Right atrium auricular region (tissue), 2 donors: ENCODE measurements around the gene CAPN8. TPM values are rescaled to one million over a fixed set of nuclear protein-coding genes. Genes with fewer than 3 reads are reported as not detected.
"Not testable (repeated sequence)": the region's sequence is repeated elsewhere in the genome, so short reads cannot be mapped to it uniquely, and the experiment has no call there.

Experiments used
- DNase-seq: peaks from one replicate; pipeline ENCODE4 v3.0.0-alpha.2; 2019; ENCODE audit warnings: low spot score
- H3K27ac ChIP-seq, 2 donors: fragments of 200-600 bp; sonication (generic); 1 replicate in 1 of 2; 2 replicates in 1 of 2; pipeline ENCODE4 v1.5.1; 2016 to 2019
- H3K27me3 ChIP-seq, 2 donors: fragments of 200-600 bp; sonication (generic); one replicate each; pipeline versions ENCODE4 v1.5.1 to v1.6.0; 2017 to 2019
- H3K36me3 ChIP-seq: fragments of 200-600 bp; sonication (generic); one replicate; pipeline ENCODE4 v1.5.1; 2016
- H3K4me1 ChIP-seq, 2 donors: fragments of 200-600 bp; sonication (generic); one replicate each; pipeline versions ENCODE4 v1.5.1 to v1.6.0; 2017 to 2019
- H3K4me3 ChIP-seq, 2 donors: fragments of 200-600 bp; sonication (generic); 1 replicate in 1 of 2; 2 replicates in 1 of 2; pipeline ENCODE4 v1.5.1; 2017 to 2019; ENCODE audit warnings: mild to moderate bottlenecking in 1 of 2, moderate library complexity in 1 of 2
- H3K9me3 ChIP-seq, 2 donors: fragments of 200-600 bp; sonication (generic); one replicate each; pipeline ENCODE4 v1.5.1; 2019
- total RNA-seq, 2 donors: library from RNA; depleted of rRNA; stranded (reverse); fragments of >200 nt; gene quantifications; one replicate each; pipeline ENCODE4 v1.1.0, GENCODE V29; 2016
- TF ChIP-seq, protein P1 (sequence below), 2 donors: fragments of 200-600 bp; sonication (generic); IDR thresholded peaks; one replicate each; pipeline ENCODE4 v1.5.1; 2019; ENCODE audit warnings: antibody characterized with exemption in 2 of 2

CAPN8 gene
- total RNA-seq, 2 donors from 2014 or later: not detected

DNA sequence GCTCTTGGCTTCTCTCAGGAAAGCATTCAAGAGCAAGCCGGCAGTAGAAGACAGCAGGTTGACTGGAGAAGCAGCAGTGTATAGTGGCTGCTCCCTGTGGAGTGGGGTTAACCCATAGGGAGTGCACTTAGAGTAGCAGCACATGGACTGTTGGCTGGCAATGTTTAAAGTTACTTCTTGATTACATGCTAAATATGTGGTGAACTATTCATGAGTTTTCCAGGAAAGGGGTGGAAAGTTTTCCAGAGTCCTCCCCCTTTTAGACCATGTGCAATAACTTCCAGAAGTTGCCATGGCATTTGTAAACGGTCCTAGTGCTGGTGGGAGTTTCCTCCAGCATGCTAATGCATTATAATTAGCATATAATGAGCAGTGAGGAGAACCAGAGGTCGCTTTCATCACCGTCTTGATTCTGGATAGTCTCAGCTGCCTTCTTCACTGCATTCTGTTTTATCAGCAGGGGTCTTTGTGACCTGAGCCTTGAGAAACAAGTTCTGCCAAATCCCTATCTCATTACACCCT is 140.5 kb downstream of the CAPN8 start:
- H3K27ac ChIP-seq: no peak overlapping the region
- peaks cover 0 to 6% of the 10 kb centered on the region in 2 donors for H3K9me3 ChIP-seq
- H3K27me3 ChIP-seq: no peaks in the 10 kb centered on the region
- TF ChIP-seq, protein P1, sequence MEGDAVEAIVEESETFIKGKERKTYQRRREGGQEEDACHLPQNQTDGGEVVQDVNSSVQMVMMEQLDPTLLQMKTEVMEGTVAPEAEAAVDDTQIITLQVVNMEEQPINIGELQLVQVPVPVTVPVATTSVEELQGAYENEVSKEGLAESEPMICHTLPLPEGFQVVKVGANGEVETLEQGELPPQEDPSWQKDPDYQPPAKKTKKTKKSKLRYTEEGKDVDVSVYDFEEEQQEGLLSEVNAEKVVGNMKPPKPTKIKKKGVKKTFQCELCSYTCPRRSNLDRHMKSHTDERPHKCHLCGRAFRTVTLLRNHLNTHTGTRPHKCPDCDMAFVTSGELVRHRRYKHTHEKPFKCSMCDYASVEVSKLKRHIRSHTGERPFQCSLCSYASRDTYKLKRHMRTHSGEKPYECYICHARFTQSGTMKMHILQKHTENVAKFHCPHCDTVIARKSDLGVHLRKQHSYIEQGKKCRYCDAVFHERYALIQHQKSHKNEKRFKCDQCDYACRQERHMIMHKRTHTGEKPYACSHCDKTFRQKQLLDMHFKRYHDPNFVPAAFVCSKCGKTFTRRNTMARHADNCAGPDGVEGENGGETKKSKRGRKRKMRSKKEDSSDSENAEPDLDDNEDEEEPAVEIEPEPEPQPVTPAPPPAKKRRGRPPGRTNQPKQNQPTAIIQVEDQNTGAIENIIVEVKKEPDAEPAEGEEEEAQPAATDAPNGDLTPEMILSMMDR (IDR thresholded peaks at IDR 0.05): no peak
- DNase-seq: no peak
- no peaks in the 10 kb centered on the region for H3K36me3 ChIP-seq
- H3K4me1 ChIP-seq: no peaks in the 10 kb centered on the region
- no peak overlapping the region for H3K4me3 ChIP-seq

DNA sequence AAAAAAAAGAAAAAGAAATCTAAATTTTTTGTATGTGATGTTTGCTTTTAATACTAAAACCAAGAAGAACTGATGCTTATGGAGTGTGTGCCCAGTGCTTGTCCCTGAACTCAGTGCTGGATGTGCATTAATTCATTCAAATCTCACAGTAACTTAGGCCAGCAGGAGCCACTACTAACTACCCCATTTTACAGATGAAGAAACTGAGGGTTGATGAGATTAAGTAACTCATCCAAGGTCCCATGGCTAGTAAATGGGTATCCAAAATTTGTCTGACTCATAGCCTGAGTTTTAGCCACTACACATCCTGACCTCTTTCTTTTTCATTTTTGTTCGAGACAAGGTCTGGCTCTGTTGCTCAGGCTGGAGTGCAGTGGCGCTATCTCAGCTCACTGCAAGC is 144.4 kb downstream of the CAPN8 start:
- DNase-seq: no peak
- Histone ChIP-seq H3K27me3 (no peaks in the 10 kb centered on the region), H3K9me3 (no peaks in the 10 kb centered on the region), H3K36me3 (no peaks in the 10 kb centered on the region), H3K4me3 (no peak overlapping the region), H3K27ac (no peak overlapping the region), H3K4me1 (no peaks in the 10 kb centered on the region)
- TF ChIP-seq, protein P1 (IDR thresholded peaks at IDR 0.05): no peak

DNA sequence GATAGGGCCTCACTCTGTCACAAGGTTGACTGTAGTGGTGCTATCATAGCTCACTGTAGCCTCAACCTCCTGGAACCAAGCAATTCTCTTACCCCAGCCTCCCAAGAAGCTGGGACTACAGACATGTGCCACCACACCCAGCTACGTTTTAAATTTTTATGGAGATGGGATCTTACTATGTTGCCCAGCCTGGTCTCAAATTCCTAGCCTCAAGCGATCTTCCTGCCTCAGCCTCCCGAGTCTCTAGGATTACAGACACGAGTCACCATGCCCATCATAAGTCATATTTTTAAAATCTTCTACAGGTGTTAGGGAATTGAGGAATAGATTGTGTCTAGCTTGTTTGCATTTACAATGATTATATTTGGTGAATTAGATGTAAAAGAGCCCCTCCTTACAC is 145.3 kb downstream of the CAPN8 start:
- DNase-seq: no peak
- H3K4me3 ChIP-seq: no peak overlapping the region
- TF ChIP-seq, protein P1 (IDR thresholded peaks at IDR 0.05): no peak
- no peaks in the 10 kb centered on the region for H3K36me3 ChIP-seq
- H3K27me3 ChIP-seq: no peaks in the 10 kb centered on the region
- H3K9me3 ChIP-seq: no peaks in the 10 kb centered on the region
- no peaks in the 10 kb centered on the region for H3K4me1 ChIP-seq
- no peak overlapping the region for H3K27ac ChIP-seq

DNA sequence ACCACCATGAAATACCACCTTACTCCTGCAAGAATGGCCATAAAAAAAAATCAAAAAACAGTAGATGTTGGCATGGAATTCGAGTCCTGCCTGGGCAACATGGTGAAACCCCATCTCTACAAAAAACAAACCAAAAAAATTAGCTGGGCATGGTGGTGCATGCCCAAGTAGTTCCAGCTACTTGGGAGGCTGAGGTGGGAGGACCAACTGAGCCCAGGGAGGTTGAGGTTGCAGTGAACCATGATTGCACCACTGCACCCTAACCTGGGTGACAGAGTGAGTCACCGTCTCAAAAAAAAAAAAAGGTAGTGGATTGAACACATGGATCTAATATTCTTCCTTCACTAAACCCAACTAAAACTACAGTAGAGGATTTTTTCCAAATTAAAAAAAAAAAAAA is 146.4 kb downstream of the CAPN8 start:
- H3K36me3 ChIP-seq: no peaks in the 10 kb centered on the region
- TF ChIP-seq, protein P1 (IDR thresholded peaks at IDR 0.05): no peak
- DNase-seq: no peak
- no peak overlapping the region for H3K4me3 ChIP-seq
- no peaks in the 10 kb centered on the region for H3K27me3 ChIP-seq
- H3K27ac ChIP-seq: no peak overlapping the region
- H3K9me3 ChIP-seq: no peaks in the 10 kb centered on the region
- H3K4me1 ChIP-seq: no peaks in the 10 kb centered on the region

DNA sequence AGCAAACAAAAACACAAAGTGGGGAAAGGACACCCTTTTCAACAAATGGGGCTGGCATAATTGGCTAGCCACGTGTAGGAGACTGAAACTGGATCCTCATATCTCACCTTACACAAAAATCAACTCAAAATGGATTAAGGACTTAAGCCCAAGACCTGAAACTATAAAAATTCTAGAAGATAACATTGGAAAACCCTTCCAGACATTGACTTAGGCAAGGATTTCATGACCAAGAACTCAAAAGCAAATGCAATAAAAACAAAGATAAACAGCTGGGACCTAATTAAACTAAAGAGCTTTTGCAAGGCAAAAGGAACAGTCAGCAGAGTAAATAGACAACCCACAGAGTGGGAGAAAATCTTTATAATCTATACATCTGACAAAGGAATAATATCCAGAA is 146.9 kb downstream of the CAPN8 start:
- H3K36me3 ChIP-seq, DNase-seq, H3K4me3 ChIP-seq: not testable (repeated sequence)

DNA sequence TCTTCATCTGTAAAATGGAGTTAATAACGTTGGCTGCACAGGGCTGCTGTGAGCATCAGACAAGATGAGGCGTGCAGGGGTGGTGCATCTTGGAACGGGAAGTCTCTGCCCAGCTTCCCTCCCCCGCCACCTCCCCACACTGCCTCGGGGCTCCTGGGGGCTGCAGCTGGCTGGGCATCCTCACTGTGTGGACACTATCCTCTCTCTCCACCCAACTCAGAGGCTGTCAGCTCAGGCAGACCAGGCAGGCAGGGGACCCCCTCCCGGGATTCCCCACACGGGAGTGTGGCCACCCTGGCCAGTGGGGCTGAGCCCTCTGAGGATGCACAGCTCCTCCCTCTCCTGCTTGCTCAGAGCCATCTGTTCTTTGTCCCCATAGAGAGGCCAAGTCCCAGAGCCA is 149.6 kb downstream of the CAPN8 start:
- TF ChIP-seq, protein P1 (IDR thresholded peaks at IDR 0.05): no peak

More for the DNA sequence above, 146.9 kb downstream of the CAPN8 start:
- H3K27me3 ChIP-seq, H3K27ac ChIP-seq, H3K9me3 ChIP-seq, H3K4me1 ChIP-seq: not testable (repeated sequence)

More for the DNA sequence above, 149.6 kb downstream of the CAPN8 start:
- DNase-seq: no peak
- Histone ChIP-seq H3K9me3 (no peaks in the 10 kb centered on the region), H3K27ac (no peak overlapping the region), H3K4me3 (no peak overlapping the region), H3K4me1 (no peaks in the 10 kb centered on the region), H3K27me3 (no peaks in the 10 kb centered on the region), H3K36me3 (no peaks in the 10 kb centered on the region)
